Endometrium (tissue), 2 donors: ENCODE data around the gene VPS51.
"Not testable (repeated sequence)": the region's sequence is repeated elsewhere in the genome, so short reads cannot be mapped to it uniquely, and the experiment has no call there.

ENCODE experiments used
- FAIRE-seq: peaks from 2 replicates; lab custom pipeline; 2012; peaks lifted over from hg19 to GRCh38; lab: Jason Lieb, UNC
- donor health status: control.
- donor health status: control.

The VPS51 gene

GRCh38 chr11:65107751-65108468 lies 11.9 kb downstream of the VPS51 start:
- FAIRE-seq, result no peak

GRCh38 chr11:65108469-65109123 lies 12.6 kb downstream of the VPS51 start:
- no peak for FAIRE-seq

GRCh38 chr11:65109231-65110198 lies 13.5 kb downstream of the VPS51 start:
- no peak for FAIRE-seq

DNA sequence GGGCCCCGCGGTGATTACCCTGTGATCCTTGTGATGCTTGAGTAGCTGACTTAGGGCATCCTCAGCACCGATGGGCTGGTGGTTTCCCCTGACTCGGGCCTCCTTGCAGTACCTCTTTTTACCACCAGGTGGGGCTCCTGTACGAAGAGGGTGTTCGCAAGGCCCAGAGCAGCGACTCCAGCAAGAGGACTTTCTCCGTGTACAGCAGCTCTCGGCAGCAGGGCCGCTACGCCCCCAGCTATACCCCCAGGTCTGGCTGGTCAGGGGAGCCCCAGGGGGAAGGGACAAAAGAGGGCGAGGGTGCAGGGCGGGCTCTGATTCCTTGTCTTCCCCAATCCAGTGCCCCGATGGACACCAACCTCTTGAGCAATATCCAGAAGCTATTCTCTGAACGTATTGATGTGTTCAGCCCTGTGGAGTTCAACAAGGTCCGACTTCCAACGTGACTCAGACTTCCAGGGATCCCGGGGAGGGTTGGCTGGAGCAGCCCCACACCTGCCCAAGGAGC lies 14.4 kb downstream of the VPS51 start:
- no peak for FAIRE-seq

GRCh38 chr11:65111159-65111743 lies 15.2 kb downstream of the VPS51 start:
- FAIRE-seq, result no peak

DNA sequence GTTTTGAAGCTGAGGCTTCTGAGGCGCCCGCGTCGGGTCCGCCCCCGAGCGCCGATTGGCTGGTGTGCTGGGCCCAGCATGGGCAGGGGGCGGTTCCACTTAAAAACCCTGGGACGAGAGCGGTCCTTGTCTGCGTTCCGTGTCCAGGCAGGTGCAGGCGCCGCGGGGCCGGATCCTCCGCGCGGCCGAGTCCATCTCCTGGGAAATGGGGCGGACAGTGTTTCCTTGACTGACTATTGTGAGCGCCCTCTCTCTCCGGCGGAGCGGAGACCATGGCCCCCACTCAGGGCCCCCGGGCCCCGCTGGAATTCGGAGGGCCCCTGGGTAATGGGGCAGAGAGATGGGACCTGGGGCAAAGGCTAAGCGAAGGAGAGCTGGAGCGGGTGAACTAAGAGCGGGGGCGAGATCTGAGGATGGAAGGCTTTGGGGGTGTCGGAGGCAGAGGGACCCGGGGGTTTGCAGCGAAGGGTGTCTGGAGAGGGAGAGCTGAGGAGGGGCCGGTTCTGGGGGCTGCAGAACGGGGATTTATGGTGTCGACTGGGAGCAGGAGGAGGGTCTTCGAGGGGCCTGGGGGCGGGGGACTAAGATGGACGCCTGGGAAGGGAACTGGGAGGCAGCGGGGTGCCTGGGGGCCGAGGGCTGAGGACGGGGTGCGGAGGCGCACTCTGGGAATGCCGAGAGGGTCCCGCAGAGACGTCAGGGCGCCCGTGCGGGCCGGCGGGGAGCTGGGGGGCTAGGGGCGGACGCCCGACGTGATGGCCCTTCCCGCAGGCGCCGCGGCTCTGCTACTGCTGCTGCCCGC lies 15.9 kb downstream of the VPS51 start, which contains the start of gene TM7SF2:
Gene TM7SF2 (plus strand): TSS at position 129 of the 802 bp plus-strand sequence. CDS start 144 bp downstream, at position 273.
- FAIRE-seq, result peak; percentile 74

GRCh38 chr11:65112546-65113360 lies 16.7 kb downstream of the VPS51 start:
- no peak for FAIRE-seq

- FAIRE-seq, result no peak
These were observed 17.3 kb downstream of the VPS51 start for GRCh38 chr11:65113361-65113756.

GRCh38 chr11:65113839-65114238 lies 17.8 kb downstream of the VPS51 start:
- no peak for FAIRE-seq

GRCh38 chr11:65114538-65115171 lies 18.6 kb downstream of the VPS51 start:
- no peak for FAIRE-seq

- FAIRE-seq, result no peak
These were observed 19.5 kb downstream of the VPS51 start for GRCh38 chr11:65115361-65116082.

DNA sequence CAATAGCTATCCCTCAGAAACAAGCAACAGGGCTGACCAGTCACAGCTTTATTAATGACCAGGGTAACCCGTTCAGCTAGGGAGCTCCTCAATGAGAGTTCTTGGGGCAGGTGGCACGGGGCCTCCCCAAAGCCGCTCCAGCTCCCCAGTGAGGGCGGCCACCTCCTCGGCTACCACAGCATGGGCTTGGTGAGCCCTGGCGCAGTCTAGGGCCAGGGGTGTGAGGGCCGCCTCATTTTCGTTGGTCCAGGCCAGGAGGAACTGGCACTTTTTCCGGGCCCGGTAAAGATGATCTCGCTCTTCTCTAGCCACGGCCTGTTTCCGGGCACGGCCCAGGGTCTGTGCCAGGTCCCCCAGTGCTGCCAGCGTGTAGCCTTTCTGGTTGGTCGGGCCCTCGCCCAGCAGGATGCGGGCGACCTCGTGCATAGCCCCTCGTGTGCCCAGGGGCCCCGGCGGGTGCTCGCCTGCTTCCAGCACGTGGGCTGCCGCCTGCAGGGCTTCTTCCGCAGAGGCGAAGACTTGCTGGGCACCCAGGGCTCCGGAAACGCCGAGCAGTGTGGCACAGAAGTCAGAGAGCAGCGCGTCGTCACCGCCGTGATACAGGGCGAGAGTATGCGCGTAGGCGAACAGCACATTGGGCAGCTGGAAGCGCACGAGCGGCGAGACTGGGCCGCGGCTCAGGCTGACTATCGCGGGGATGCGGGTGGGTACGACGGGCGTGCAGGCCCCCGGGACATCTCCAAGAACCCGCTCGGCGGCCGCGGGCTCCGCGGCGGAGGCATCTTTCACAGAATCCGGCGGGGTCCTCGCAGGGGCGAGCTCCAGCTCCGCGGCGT lies 20.6 kb downstream of the VPS51 start:
- no peak for FAIRE-seq

- peak; percentile 97 for FAIRE-seq
These were observed 21.4 kb downstream of the VPS51 start, which contains the start of gene ZNHIT2 for GRCh38 chr11:65117206-65118096. TSS of gene ZNHIT2 (minus strand) at chr11:65117701. CDS start at chr11:65117653, 48 bp downstream.

- FAIRE-seq, result no peak
These were observed 22.3 kb downstream of the VPS51 start for GRCh38 chr11:65118097-65118837.

DNA sequence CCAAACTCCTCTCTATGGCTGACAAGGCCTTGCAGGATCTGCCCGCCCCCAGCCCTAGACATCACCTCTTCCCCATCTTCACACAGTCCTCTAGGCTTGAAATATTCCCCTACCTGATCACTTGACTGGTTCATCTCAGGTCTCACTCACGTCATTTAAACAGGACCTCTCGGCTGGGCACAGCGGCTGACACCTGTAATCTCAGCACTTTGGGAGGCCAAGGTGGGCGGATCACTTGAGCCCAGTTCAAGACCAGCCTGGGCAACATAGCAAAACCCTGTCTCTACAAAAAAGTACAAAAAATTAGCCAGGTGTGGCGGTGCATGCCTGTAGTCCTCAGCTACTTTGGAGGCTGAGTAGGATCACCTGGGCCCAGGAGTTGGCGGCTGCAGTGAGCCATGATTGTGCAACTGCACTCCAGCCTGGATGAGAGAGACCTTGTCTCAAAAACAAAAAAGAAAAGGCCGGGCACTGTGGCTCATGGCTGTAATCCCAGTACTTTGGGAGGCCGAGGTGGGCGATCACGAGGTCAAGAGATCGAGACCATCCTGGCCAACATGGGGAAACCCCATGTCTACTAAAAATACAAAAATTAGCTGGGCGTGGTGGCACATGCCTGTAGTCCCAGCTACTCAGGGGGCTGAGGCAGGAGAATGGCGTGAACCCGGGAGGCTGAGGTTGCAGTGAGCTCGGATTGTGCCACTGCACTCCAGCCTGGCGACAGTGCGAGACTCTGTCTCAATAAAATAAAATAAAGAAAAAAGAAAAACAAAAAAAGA lies 23.1 kb downstream of the VPS51 start:
- not testable (repeated sequence) for FAIRE-seq
